CD4-positive, alpha-beta T cell treated with Interleukin-21 for 1 hour (primary cell): ENCODE data around the gene SGMS1.
"Not testable (repeated sequence)": the region's sequence is repeated elsewhere in the genome, so short reads cannot be mapped to it uniquely, and the experiment has no call there.

Experiments
- DNase-seq: peaks from one replicate; pipeline ENCODE4 v3.0.0-alpha.2; 2020

SGMS1 gene

DNA sequence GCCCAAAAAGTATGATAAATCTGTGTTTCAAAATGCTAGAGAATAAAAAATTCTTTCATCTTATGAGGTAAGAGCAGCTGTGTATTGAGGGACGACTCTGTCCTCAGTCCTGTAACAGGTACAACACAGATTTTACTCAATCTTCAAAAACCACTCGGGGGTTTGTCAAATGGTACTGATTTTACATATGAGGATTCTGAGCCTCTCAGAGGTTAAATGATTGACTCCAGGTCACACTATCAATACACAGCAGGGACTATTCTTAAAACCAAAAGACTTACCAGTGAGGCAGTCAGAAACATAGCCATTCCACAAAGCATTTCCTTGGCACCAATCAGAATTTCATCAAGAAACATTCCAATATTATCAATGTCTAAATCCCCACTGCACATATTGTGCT is 95.5 kb downstream of the SGMS1 start:
- DNase-seq, result no peak

DNA sequence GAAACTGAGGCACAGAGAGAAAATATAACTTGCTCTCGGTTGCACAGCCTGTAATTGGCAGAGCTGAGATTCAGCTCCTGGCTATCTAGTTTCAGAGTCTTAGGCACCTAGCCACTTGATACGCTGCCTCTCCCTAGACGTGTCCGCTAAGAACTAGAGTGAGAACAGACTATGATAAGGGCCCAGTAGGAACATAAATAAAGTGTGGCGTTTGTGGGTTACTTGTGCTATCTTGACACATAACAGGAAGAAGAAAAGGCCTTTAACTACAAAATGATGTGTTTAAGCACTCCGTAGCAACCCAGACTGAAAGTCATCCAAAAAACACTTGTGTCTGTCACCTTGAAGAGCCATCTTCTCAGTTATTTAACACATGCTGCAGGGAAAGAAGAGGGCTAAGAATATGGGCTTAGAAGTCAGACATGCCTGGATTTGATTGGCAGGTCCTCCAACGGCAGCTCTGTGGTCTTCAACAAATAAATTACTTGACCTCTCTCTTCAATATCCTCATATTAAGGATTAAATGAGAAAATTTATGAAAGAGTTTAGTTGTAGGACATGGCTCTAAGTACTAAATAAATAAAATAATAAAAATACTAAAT is 96.2 kb downstream of the SGMS1 start:
- DNase-seq, result peak; percentile 33

DNA sequence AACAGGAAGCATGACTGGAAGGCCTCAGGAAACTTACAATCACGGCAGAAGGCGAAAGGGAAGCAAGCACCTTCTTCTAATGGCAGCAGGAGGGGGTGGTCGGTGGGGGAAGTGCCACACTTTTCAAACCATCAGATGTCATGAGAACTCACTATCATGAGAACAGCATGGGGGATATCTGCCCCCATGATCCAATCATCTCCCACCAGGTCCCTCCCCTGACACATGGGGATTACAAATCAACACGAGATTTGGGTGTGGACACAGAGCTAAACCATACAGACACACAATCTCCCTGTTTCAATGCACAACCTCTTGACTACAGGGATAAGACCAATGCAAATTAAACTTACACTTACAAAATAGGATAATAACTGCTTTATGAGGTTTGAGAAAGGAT is 97.6 kb downstream of the SGMS1 start:
- no peak for DNase-seq

DNA sequence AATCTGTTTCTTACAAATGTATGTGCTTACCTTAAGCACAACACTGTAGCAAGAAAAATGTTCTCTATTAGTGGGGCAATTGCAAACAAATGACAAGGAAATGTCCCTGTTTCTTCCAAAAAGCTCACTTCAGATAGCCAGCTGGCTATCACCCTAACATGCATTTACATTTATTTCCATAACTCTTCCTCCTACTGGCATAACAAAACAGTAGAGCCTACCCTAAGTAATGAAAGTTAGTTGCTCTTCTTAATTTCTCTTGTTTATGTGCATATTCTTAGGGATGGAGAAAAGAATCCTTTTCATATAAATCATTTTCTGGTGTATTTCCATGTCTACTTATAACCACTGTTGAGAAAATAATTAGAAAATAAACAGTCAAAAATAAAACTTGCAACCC is 100.4 kb downstream of the SGMS1 start:
- DNase-seq, result no peak

DNA sequence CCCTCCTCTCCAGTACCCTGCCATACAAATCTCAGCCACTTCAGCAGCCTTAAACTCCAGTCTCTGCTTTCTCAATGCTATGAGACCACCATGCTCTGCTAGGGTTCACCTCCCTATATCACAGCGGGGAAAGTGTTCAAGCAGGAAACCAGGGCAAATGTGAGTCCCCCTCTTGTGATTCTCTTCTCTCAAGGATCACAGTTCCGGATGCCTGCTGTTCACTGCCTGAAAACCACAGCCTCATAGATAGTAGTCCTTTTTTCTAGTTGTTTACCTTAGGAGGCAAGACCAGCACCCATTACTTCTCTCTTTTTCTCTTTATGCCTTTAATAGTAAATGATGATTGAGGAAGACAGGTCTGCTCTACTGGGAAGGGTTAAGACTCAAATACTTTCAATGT is 100.8 kb downstream of the SGMS1 start:
- DNase-seq, result no peak

DNA sequence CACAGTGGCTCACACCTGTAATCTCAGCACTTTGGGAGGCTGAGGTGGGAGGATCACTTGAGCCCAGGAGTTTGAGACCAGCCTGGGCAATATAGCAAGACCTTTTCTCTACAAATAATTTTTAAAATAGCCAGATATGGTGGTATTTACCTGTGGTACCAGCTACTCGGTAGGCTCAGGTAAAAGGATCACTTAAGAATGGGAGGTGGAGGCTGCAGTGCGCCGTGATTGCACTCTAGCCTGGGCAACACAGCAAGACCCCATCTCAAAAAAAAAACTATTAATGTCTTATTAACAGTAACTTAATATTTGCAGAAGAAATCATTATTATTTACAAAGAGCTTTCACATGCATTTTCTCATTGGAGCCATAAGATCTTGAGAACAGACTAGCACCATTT is 103.6 kb downstream of the SGMS1 start:
- DNase-seq, result no peak

DNA sequence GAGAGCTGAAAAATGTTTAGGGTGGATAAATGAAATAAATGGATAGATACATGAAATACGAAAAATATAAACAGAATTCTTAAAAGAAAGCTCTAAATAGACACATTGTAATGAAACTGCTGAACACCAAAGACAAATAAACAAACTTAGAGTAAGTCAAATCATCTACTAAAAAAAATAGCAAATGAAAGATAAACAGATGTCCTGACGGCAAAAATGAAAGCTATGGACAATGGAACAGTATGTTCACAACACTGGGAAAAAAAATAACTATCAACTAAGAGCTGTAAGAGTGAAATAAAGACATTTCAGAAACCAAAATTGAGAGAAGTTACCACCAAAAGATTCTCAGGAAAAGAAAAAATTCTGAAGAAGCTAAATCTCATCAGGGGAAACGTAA is 106.1 kb downstream of the SGMS1 start:
- no peak for DNase-seq

DNA sequence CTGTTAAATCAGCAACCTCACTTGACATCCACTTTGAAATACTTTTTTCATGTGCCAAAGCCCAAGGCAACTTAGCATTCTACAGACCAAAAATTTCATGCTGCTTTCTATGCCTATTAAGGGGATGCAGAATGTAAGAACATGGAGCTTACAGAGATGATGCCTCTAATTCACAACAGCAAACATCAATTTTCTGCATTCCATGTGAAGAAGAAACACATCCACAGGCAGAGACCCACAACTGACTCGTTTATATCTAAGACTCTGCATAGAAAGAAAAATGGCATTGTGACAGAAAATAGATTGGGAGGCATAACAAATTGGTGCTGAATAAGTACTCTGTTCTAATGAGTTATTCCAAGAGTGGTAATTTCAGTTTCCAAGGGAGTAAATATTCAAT is 107.6 kb downstream of the SGMS1 start:
- no peak for DNase-seq

DNA sequence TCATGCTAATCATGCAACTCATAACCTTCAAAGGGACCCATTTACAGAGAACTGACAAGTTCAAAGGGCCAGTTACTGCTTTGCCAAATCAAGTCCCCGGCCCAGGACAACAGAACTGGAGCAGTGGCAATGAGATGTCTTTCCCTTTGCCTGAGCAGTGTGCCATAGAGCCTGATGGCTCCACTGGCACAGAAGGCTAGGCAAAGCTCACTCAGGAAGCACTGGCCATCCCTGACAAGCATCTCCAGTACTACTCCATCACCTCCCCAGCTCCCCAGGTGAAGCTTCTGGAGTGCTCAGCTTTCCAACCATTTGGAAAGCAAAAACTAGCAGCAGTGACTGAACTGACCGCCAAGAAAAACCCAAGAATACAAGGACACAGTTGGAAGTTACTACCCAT is 108.3 kb downstream of the SGMS1 start:
- DNase-seq, result no peak

DNA sequence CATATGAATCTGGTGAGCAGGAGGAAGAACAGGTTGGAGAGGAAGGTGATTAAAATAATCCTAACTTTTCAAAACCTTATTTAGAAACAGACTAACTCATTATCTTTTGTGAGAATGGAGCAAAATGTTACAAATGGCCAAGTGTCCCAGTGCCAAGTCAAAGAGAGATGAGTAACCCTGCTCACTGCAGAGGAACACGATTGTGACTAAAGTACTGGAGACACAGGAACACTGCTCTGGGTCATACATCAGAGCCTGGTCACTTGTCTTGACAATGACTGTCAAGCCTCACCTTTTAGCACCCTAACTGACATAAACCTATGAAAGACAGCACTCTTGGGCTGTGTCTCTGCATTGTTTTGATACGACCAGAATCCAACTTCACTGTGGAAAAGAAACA is 108.8 kb downstream of the SGMS1 start:
- DNase-seq, result no peak

DNA sequence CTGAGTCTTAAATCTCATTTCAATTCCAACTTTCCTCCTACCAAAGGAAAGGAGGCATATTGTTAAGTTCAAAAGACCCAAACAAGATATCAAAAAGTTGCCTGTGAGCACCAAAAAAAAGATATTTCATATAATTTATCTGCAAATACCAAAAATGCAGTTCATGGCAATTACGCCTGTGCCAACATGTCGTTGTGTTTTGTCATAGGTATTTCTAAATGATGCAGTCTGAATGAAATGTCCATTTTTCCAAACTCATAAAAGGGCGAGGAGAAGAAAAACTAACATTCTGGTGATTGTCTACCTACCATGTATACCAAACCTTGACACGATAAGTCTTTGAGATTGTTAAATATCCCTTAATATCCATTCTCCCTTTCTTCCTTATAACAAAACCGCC is 109.8 kb downstream of the SGMS1 start:
- no peak for DNase-seq

DNA sequence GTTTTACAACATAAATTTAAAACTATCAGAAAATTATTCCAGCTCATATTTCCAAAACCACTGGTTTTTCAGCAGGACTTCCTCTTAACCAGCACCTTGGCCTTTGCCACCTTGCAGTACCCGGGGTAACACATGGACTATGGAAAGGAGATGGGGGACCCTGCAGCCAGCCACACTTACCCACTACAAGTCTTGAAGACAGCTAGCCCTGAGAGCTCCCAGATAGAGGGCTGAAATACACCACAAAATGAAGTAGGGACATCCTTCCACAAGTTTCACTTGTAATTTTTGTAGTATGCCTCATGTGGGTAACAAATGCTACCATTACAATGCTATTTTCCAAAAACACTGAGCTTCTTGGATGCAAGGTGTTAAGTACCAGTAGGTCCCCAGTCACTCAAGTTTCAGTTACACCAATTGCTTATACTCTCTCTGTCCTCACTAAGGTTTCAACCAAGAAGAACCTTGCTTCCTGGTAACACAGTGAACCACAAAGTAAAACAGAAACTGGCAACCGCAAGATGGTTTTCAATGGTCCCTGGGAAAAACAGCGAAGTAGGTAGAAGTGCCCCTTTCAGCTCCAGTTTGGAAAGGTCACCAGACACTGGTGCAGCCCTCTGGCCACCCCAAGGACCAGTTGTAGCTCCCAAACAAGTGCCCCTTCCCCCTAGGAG is 110.9 kb downstream of the SGMS1 start:
- DNase-seq, result peak; percentile 52

DNA sequence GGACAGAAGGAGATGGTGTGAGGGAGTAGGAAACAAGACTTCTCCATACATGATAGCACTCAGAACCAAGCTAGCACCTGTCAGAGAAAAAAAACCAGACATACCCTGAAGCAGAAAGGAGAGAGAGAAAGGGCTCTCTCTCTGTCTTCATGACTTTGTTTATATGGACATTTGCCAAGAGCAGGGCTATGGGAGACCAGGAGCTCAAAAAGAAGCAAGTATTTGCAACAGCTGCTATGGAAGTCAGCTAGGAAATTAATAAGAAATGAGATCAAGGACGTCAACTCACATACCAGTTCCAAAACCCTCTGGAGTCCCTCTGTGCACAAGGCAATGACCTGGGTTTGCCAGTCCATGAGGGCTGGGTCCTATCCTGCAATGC is 111.6 kb downstream of the SGMS1 start:
- DNase-seq, result no peak

DNA sequence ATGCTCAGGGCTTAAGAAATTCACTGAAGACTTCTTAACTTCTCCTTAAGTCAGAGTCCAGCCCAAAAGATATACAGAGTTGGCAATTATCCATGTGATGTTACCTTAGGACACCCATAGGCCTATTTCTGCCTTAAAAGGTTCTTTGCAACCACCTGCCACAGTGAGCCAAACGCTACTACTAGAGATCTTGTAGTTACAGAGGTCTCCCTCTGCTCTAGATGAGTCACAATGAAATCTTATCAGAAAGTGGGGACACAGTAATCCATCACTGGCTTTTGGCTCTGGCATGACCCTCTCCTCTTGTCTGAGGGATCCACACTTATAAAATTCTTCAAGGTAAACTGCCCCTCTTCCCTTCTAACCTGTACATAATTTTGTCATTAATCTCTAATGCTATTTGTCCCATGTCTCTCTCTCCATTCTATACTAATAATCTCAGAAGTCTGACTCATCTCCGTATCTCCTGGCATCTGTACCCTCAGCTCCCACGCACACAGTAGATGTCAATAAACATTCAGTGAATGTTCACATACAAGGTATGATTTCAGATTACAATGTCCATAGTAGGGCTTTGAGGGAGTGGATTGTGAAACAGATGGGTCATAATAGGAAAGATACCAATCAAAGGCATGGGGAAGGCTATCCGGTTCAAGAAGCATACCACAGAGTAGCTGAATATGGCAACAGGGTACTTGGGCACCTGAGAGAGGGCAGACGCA is 112.1 kb downstream of the SGMS1 start:
- no peak for DNase-seq

DNA sequence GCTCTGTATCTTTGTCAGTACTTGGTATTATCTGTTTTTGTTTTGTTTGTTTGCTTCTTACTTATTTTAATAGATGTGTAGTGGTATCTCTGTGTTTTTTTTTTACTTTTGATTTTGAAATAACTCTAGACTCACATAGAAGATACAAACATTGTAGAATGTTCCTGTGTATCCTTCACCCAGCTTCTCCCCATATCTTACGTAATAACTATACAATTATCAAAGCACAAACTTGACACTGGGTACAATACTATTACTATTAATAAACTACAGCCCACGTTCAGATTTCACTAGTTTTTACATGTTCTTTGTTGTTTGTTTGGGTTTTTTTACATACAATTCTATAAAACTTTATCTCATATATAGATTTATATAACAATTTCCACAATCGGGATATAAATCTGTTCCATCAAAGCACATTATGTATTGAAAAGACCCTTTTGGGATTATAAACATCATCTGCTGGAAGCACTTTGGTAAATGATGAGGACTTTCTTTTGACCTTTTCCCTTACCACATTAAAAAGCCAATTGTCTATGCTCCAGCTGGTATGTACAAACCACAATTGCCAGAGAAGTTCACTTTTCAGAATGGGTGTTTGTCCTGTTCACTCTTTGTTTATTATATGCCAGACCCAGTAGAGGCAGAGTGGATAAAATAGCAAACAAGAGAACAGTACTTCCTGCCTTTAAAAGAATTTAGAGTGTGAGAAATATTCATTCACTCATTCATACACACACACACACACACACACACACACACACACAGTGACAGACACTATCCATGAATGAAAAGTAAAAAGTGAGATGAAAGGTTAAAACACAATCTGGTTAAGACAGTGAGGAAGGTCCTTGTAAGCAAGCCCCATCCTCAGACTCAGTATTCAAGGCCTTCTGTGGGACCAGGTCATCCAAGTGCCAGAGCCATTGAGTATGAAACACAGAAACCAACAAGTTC is 113.0 kb downstream of the SGMS1 start:
- no peak for DNase-seq

DNA sequence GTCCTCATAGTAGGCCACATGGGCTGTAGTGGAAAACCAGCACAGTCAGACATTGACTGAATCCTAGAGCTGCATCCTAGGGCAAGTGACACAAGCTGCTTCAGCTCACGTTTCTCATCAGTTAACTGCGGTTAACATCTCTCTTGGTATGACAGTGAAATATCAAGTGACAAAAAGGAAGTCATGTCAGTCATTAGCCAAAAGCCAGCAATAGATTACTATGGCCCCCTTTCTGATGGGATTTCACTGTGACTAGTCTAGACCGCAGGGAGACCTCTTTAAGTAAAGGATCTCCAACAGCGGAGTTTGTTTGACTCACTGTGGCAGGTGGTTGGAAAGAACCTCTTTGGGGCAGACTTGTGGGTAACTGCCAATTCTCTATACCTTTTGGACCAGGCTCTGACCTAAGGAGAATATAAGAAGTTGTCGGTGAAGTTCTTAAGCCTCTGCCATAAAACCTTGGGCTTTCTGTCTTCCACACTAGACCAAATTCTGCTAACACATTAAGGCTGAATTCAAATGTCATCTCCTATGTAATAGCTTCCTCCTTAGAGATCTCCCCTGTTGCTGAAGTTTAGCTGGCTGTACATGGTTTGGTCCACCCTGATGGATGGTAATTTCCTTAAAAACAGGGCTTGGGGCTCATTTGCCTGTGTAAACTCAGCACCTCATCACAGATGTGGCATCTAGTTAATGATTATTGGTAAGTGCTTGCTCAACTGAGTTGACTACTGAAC is 115.3 kb downstream of the SGMS1 start:
- DNase-seq, result peak; percentile 51

DNA sequence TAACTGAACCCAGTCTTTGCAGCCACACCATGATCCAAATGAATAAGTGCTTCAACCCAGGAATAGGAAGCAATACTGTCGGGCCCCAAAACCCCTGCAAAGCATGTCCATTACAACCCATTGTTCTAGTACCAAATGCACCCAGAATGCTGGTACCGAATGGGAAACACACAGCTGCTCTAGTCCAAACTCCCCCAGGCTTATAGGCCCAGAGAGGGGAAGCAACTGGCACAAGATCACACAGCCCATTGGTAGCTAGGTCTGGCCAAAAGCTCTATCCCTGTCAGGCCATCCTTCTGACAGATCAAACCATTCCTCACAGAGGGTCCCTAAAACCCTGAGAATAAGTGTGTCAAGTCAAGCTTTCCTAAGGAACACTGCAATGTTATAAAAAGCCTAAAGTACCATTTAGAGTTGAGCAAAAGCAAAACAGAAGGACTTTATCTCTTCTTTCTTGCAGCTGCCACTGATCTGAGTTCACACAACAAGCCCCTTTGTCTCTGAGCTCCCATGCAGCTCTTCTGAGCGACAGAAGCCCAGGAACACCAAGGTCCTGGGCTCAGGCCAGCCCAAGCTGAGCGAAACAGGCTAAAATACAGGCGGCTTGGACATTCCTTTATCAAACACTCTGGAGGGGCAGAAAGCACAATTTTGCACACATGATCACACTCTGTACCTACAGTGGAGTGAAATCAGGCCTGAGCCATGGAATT is 116.7 kb downstream of the SGMS1 start:
- no peak for DNase-seq

DNA sequence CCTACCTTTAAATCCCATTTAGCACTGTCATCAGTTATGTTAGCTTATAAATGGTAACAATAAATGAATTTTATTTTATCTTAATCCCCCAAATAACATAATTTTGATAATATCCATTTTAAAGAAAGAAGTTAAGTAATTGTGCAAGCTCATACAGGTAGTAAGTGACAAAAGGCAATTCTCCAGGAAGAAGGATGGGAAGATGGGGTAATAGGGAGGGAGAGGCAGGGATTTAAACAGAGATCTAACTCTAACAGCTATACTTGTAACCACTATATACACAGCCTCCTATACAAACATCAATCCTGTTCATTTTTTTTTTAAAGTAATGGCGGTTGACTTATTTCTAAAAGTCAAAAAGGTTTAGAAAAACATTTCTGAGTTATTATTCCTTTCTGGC is 119.4 kb downstream of the SGMS1 start:
- DNase-seq, result no peak

DNA sequence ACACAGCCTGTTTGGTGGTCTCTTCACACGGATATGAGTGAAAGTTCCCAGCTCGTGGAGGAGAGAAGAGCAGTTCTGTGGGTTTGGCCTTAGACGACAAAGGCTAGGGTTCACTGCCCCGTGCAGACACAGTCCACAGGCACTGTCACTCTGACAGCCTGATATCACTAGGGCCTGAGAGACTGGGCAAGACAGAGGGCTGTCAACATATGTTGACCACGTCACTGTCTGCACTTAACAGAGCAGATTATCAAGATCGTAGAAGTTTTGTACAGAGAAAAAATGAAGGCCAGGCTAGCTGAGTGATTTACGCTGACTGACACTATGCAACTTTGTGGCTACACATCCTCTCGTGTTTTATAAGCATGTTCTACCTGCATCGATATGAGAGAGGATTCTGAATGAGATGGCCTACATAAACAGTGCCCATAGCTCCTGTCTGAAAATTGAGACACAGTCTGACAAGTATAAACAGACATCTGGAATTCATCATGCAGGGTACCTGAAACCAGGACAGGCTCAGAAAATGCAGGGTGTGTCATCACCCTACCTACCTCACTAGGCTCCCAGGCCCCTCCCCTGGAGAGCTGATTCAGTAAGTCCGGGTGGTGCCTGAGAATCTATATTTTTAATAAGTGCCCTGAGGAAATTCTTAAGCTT is 120.0 kb downstream of the SGMS1 start:
- DNase-seq, result no peak

DNA sequence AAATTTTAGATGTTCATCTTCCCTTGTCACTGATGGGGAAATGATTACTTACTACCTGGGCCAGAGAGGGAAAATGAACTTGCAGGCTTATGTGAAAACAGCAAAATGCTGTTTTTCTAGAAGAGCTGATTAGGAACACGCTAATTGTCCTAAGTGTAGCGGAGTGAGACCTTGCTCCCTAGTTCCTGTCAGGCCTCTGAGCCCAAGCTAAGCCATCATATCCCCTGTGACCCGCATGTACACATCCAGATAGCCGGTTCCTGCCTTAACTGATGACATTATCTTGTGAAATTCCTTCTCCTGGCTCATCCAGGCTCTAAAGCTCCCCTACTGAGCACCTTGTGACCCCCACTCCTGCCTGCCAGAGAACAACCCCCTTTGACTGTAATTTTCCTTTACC is 120.6 kb downstream of the SGMS1 start:
- DNase-seq, result not testable (repeated sequence)

DNA sequence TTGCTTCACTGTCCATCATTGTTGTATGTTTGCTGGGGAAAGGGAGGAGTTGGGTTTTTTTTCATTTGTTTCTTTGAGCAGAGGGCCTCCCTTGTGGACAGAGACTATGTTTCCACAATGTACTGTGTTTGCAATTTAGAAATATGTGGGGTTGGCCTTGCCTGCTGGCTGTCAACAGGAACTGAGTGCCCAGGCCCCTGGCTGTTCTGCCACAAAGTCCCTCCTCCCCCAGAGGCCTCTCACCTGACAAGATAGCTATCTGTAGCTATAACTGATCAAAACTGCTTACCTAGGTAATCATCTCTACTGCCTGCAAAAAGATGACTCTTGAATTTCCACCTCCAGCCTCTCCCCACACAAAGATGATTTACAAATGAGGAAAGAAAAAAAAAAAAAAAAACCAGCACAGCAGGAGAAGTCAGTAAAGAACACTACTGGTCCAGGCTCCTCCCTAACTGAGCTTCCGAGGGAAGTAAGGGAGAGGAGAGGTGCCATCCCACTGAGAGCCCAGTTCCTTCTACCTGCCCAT is 121.8 kb downstream of the SGMS1 start:
- DNase-seq, result no peak
